Trophoblast cell (in vitro differentiated cells and primary cell): Measurements from ENCODE around the gene PLXDC1.

Experiments used
- DNase-seq, 2 donors: peaks; one replicate each; pipeline ENCODE4 v3.0.0-alpha.2; 2016
- H2AFZ ChIP-seq: 2 replicates; pipeline ENCODE4 v1.6.1; 2013; ENCODE audit warnings: low read length, moderate library complexity, mild to moderate bottlenecking; ENCODE audit not compliant: insufficient read depth, poor library complexity
- H2AK5ac ChIP-seq: 2 replicates; pipeline ENCODE4 v1.6.1; 2013; ENCODE audit warnings: mild to moderate bottlenecking, low read length
- H2BK120ac ChIP-seq: 2 replicates; pipeline ENCODE4 v1.6.1; 2013; ENCODE audit warnings: low read length, mild to moderate bottlenecking, moderate library complexity; ENCODE audit not compliant: insufficient read depth, poor library complexity
- H2BK12ac ChIP-seq: 2 replicates; pipeline ENCODE4 v1.6.1; 2013; ENCODE audit warnings: mild to moderate bottlenecking, low read length, moderate library complexity
- H2BK5ac ChIP-seq: 2 replicates; pipeline ENCODE4 v1.6.1; 2013; ENCODE audit warnings: low read length, low read depth, moderate library complexity, mild to moderate bottlenecking; ENCODE audit not compliant: poor library complexity
- H3K14ac ChIP-seq: 2 replicates; pipeline ENCODE4 v1.6.1; 2013; ENCODE audit warnings: mild to moderate bottlenecking, low read length
- H3K18ac ChIP-seq: 2 replicates; pipeline ENCODE4 v1.6.1; 2013; ENCODE audit warnings: mild to moderate bottlenecking, low read length
- H3K23ac ChIP-seq: 2 replicates; pipeline ENCODE4 v1.6.1; 2013; ENCODE audit warnings: low read length
- H3K27ac ChIP-seq: 2 replicates; pipeline ENCODE4 v1.5.1; 2013; ENCODE audit warnings: low read depth, mild to moderate bottlenecking, inconsistent platforms, low read length, moderate library complexity
- H3K27me3 ChIP-seq: 2 replicates; pipeline ENCODE4 v1.6.1; 2013; ENCODE audit warnings: inconsistent platforms, mild to moderate bottlenecking, low read length, moderate library complexity; ENCODE audit not compliant: insufficient read depth
- H3K36me3 ChIP-seq, 2 experiments: 1 replicate in 1 of 2; 2 replicates in 1 of 2; pipeline ENCODE4 v1.6.1; 2013; ENCODE audit warnings: low read length in 2 of 2, mild to moderate bottlenecking in 2 of 2, moderate library complexity in 1 of 2; ENCODE audit not compliant: insufficient read depth in 2 of 2, control insufficient read depth in 1 of 2
- H3K4ac ChIP-seq: 2 replicates; pipeline ENCODE4 v1.6.1; 2013; ENCODE audit warnings: low read depth, mild to moderate bottlenecking, low read length, moderate library complexity
- H3K4me1 ChIP-seq, 2 experiments: 1 replicate in 1 of 2; 2 replicates in 1 of 2; pipeline ENCODE4 v1.6.1; 2013; ENCODE audit warnings: low read length in 2 of 2, mild to moderate bottlenecking in 2 of 2, moderate library complexity in 1 of 2; ENCODE audit not compliant: insufficient read depth in 2 of 2, control insufficient read depth in 1 of 2
- H3K4me2 ChIP-seq: 2 replicates; pipeline ENCODE4 v1.6.1; 2013; ENCODE audit warnings: inconsistent platforms, mild to moderate bottlenecking, low read length, moderate library complexity
- H3K4me3 ChIP-seq: 2 replicates; pipeline ENCODE4 v1.5.1; 2013; ENCODE audit warnings: mild to moderate bottlenecking, low read depth, low read length, inconsistent platforms
- H3K79me1 ChIP-seq: one replicate; pipeline ENCODE4 v1.6.1; 2013; ENCODE audit warnings: low read length
- H3K79me2 ChIP-seq: 2 replicates; pipeline ENCODE4 v1.6.1; 2013; ENCODE audit warnings: low read length, mild to moderate bottlenecking; ENCODE audit not compliant: control insufficient read depth, insufficient read depth, poor library complexity
- H3K9ac ChIP-seq: 2 replicates; pipeline ENCODE4 v1.6.1; 2013; ENCODE audit warnings: mild to moderate bottlenecking, low read length
- H3K9me3 ChIP-seq: 2 replicates; pipeline ENCODE4 v1.6.1; 2013; ENCODE audit warnings: low read depth, mild to moderate bottlenecking, control low read depth, inconsistent platforms, low read length; ENCODE audit not compliant: insufficient read depth
- H4K12ac ChIP-seq: 2 replicates; pipeline ENCODE4 v1.6.1; 2013; ENCODE audit warnings: low read depth, mild to moderate bottlenecking, low read length, moderate library complexity
- H4K8ac ChIP-seq: 2 replicates; pipeline ENCODE4 v1.6.1; 2013; ENCODE audit warnings: low read depth, mild to moderate bottlenecking, low read length, moderate library complexity
- H4K91ac ChIP-seq: one replicate; pipeline ENCODE4 v1.6.1; 2013; ENCODE audit warnings: low read depth, mild to moderate bottlenecking, low read length, moderate library complexity
- WGBS: extraction: QIAGEN DNeasy Blood & Tissue Kit; methylation state at CpG from one replicate; pipeline ENCODE4 v1.1.7; 2013; ENCODE audit warnings: missing lambda C conversion rate; ENCODE audit not compliant: insufficient read length, insufficient coverage; ENCODE audit errors: extremely low coverage; 5-methylcytosine and 5-hydroxymethylcytosine counted together

The PLXDC1 gene

DNA sequence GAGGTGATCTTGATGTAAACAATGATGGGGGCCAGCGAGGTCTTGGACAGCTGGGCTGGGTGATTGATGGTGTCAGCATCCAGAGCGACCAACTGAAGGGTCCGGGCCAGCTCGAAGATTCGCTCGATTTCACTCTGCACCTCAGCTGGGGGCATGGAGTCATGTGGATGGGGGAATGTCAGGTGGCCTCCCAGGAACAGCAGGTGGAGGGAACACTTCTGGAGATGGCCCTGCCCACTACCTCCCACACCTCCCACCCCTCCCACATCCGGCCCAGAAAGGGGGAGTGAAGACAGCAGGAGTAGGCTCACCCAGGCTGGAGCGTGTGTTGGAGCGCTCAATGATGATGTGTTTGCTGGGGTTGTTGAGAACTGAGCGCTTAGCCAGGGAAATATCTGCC lies 32.3 kb upstream of the PLXDC1 start:
- no peak overlapping the region for H2AK5ac ChIP-seq
- no peaks in the 10 kb centered on the region for H3K4me1 ChIP-seq

DNA sequence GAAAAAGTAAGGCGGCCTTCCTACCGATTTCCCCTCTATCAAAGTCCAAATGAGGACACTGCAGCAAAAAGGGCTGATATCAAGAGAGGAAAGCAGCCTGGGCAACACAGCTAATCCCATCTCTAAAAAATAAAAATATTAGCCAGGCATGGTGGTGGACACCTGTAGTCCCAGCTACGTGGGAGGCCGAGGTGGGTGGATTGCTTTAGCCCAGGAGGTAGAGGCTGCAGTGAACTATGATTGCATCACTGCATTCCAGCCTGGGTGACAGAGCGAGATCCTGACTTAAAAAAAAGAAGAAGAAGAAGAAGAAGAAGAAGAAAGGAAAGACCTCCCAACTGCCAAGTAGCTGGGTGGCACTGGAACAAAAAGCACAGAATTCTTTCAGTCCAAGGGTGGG lies 31.6 kb upstream of the PLXDC1 start:
- no peaks in the 10 kb centered on the region for H3K79me1 ChIP-seq
- WGBS: no CpG with 5 or more reads among the region's 5 CpGs

More for the DNA sequence above, 32.3 kb upstream of the PLXDC1 start:
- no peak overlapping the region for H3K14ac ChIP-seq
- no peak overlapping the region for H3K9ac ChIP-seq
- H3K27me3 ChIP-seq: no peaks in the 10 kb centered on the region
- no peaks in the 10 kb centered on the region for H3K9me3 ChIP-seq
- H2BK5ac ChIP-seq: no peak overlapping the region
- no peak overlapping the region for H3K18ac ChIP-seq
- H3K36me3 ChIP-seq: peaks cover 11 to 13% of the 10 kb centered on the region in 2 experiments
- no CpG with 5 or more reads among the region's 10 CpGs for WGBS
- no peak overlapping the region for H2AFZ ChIP-seq
- no peak overlapping the region for H3K4ac ChIP-seq
- no peak overlapping the region for H3K4me3 ChIP-seq
- H4K12ac ChIP-seq: no peak overlapping the region
- H4K8ac ChIP-seq: no peak overlapping the region
- H4K91ac ChIP-seq: no peak overlapping the region
- no peak overlapping the region for H3K4me2 ChIP-seq
- no peak overlapping the region for H2BK12ac ChIP-seq
- H3K27ac ChIP-seq: no peak overlapping the region
- H3K23ac ChIP-seq: no peak overlapping the region
- no peak for DNase-seq
- no peaks in the 10 kb centered on the region for H3K79me1 ChIP-seq
- H2BK120ac ChIP-seq: no peak overlapping the region
- no peaks in the 10 kb centered on the region for H3K79me2 ChIP-seq

DNA sequence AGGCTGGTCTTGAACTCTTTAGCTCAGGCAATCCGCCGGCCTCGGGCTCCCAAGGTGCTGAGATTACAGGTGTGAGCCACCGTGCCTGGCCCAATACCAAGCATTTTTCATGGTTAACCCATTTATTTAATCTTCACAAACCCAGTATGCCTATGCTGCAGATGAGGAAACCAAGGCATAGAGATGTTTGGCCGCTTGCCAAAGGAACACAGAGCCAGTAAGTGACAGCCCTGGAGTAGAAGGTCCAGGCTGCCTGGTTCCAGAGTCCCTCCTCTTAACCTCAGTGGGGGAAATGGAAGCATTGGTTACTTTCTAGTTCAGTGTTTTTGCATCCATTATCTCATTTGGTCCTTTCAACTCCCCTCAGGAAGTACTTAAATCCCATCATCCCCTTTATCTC lies 29.9 kb upstream of the PLXDC1 start:
- no peak for DNase-seq
- H4K12ac ChIP-seq: no peak overlapping the region
- no peak overlapping the region for H2BK5ac ChIP-seq
- H3K9ac ChIP-seq: no peak overlapping the region
- no peak overlapping the region for H2BK120ac ChIP-seq
- H3K79me1 ChIP-seq: no peaks in the 10 kb centered on the region
- no peaks in the 10 kb centered on the region for H3K4me1 ChIP-seq
- H3K27me3 ChIP-seq: no peaks in the 10 kb centered on the region
- no peak overlapping the region for H3K18ac ChIP-seq
- H3K4me2 ChIP-seq: no peak overlapping the region
- no peak overlapping the region for H3K23ac ChIP-seq
- no peak overlapping the region for H3K14ac ChIP-seq
- H3K27ac ChIP-seq: no peak overlapping the region
- no peaks in the 10 kb centered on the region for H3K79me2 ChIP-seq
- no CpG with 5 or more reads among the region's 5 CpGs for WGBS
- peaks cover 5 to 13% of the 10 kb centered on the region in 2 experiments for H3K36me3 ChIP-seq
- H2AK5ac ChIP-seq: no peak overlapping the region
- H2BK12ac ChIP-seq: no peak overlapping the region
- H2AFZ ChIP-seq: no peak overlapping the region
- no peak overlapping the region for H3K4me3 ChIP-seq
- H3K4ac ChIP-seq: no peak overlapping the region
- H3K9me3 ChIP-seq: no peaks in the 10 kb centered on the region
- H4K8ac ChIP-seq: no peak overlapping the region
- no peak overlapping the region for H4K91ac ChIP-seq

More for the DNA sequence above, 31.6 kb upstream of the PLXDC1 start:
- no peak overlapping the region for H4K8ac ChIP-seq
- H2BK12ac ChIP-seq: no peak overlapping the region
- H3K9ac ChIP-seq: no peak overlapping the region
- H3K4me1 ChIP-seq: no peaks in the 10 kb centered on the region
- no peak overlapping the region for H2AFZ ChIP-seq
- no peak overlapping the region for H3K4ac ChIP-seq
- no peak overlapping the region for H2BK5ac ChIP-seq
- H3K27ac ChIP-seq: no peak overlapping the region
- no peaks in the 10 kb centered on the region for H3K79me2 ChIP-seq
- no peaks in the 10 kb centered on the region for H3K9me3 ChIP-seq
- H3K18ac ChIP-seq: no peak overlapping the region
- peak; percentile 27 to 49 for DNase-seq
- no peak overlapping the region for H4K91ac ChIP-seq
- no peak overlapping the region for H3K4me3 ChIP-seq
- H3K27me3 ChIP-seq: no peaks in the 10 kb centered on the region
- H4K12ac ChIP-seq: no peak overlapping the region
- no peak overlapping the region for H3K14ac ChIP-seq
- H3K23ac ChIP-seq: no peak overlapping the region
- peaks cover 11 to 13% of the 10 kb centered on the region in 2 experiments for H3K36me3 ChIP-seq
- no peak overlapping the region for H2BK120ac ChIP-seq
- H3K4me2 ChIP-seq: no peak overlapping the region
- H2AK5ac ChIP-seq: no peak overlapping the region

DNA sequence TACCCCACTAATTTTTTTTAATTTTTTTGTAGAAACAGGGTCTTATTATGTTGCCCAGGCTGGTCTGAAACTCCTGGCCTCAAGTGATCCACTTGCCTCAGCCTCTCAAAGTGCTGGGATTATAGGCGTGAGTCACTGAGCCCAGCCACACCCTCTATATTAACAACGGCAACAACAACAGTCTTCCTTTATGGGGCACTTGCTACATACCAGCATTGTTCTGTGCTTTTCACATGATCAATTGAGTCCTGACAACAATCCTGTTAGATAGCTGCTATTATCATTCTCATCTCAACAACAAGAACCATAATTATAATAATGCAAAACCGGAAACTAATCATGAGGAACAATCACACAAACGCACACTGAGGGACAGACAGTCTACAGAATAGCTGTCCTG lies 27.1 kb upstream of the PLXDC1 start:
- no peak overlapping the region for H3K4ac ChIP-seq
- no peak overlapping the region for H3K18ac ChIP-seq
- H3K9me3 ChIP-seq: no peaks in the 10 kb centered on the region
- H3K23ac ChIP-seq: no peak overlapping the region
- H3K9ac ChIP-seq: no peak overlapping the region
- H3K4me2 ChIP-seq: no peak overlapping the region
- no peak overlapping the region for H2BK5ac ChIP-seq
- H2AK5ac ChIP-seq: no peak overlapping the region
- no peak overlapping the region for H2BK12ac ChIP-seq
- no peaks in the 10 kb centered on the region for H3K79me1 ChIP-seq
- no peaks in the 10 kb centered on the region for H3K27me3 ChIP-seq
- H3K27ac ChIP-seq: no peak overlapping the region
- peaks cover under 1 to 4% of the 10 kb centered on the region in 2 experiments for H3K36me3 ChIP-seq
- no peak overlapping the region for H4K91ac ChIP-seq
- H3K4me1 ChIP-seq: no peaks in the 10 kb centered on the region
- no peak overlapping the region for H3K14ac ChIP-seq
- H3K4me3 ChIP-seq: no peak overlapping the region
- no peak overlapping the region for H4K8ac ChIP-seq
- H3K79me2 ChIP-seq: no peaks in the 10 kb centered on the region
- DNase-seq: no peak
- H2AFZ ChIP-seq: no peak overlapping the region
- no peak overlapping the region for H4K12ac ChIP-seq
- no peak overlapping the region for H2BK120ac ChIP-seq
- no CpG with 5 or more reads among the region's 4 CpGs for WGBS
